ENCODE results near the gene PIGU. TPM values are rescaled to one million over a fixed set of nuclear protein-coding genes. Genes with fewer than 3 reads are reported as not detected.
A peak's percentile ranks its signal among the peaks of the same experiment; 100 is the strongest.

PIGU gene
- total and polyA plus RNA-seq, 2 donors (not counting 1 experiment from before 2014, with no cell fraction given): 12.0 to 19.3 TPM

DNA sequence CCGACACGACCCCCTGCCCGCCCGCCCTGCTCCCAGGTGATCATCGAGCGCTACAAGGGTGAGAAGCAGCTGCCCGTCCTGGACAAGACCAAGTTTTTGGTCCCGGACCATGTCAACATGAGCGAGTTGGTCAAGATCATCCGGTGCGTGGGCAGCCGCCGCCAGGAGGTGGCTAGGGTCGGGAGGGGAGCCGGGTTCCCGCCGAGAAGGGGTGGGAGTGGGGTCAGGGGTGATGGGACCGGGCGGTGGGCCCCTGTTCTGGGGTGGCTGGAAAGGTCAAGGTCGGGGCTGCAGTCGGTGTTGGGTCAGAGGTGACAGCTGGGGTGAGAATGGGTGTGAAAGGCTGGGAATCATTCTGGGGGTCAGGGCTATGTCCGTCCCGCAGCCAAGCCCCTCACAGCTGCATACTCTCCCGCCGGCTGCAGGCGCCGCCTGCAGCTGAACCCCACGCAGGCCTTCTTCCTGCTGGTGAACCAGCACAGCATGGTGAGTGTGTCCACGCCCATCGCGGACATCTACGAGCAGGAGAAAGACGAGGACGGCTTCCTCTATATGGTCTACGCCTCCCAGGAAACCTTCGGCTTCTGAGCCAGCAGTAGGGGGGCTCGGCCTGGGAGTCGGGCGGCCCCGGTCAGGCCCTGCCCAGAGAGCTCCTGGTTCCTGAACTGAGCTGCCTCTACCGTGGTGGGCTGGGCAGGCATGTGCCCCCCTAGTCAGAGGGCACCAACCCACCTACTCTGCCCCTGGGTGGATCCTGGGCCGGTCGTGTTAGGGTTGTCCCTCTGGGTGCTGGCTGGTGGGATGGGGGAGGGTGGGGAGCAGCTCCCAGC is 117.4 kb downstream of the PIGU start:
- no peaks in the 10 kb centered on the region for H4K20me1 ChIP-seq (ENCODE audit: control insufficient read depth, insufficient read depth, low read length, poor library complexity, severe bottlenecking)
- no peaks in the 10 kb centered on the region for H3K9me3 ChIP-seq (ENCODE audit: control extremely low read depth in 1 of 3, control insufficient read depth in 2 of 3, insufficient read depth in 1 of 3, low read length in 2 of 3)
- H3K4me1 ChIP-seq (ENCODE audit: control insufficient read depth in 2 of 2, insufficient read depth in 2 of 2, low read length in 2 of 2): peaks cover 8 to 14% of the 10 kb centered on the region in 2 donors
- ChIA-PET POLR2A (interaction anchor here (0.7 kb wide), 1 partner anchor 1234 kb away, joined by 11 read pairs; no protein-coding TSS in a partner anchor), CTCF (interaction anchor here (1.0 to 1.2 kb wide), 2 partner anchors 21 to 149 kb away, joined by 3 read pairs; no protein-coding TSS in a partner anchor)
- no peak overlapping the region for H3K4me3 ChIP-seq (ENCODE audit: control extremely low read depth in 1 of 5, extremely low read depth in 1 of 5, insufficient read depth in 1 of 5, low read depth in 2 of 5, low read length in 4 of 5)
- H3K36me3 ChIP-seq (replicated peaks in 1 of 2; ENCODE audit: control extremely low read depth in 1 of 2, control insufficient read depth in 1 of 2, extremely low read depth in 1 of 2, insufficient read depth in 2 of 2, low read length in 1 of 2): no peaks in the 10 kb centered on the region
- H3K79me2 ChIP-seq (ENCODE audit: control insufficient read depth, insufficient read depth, low read length): no peaks in the 10 kb centered on the region
- no peak overlapping the region for H2AFZ ChIP-seq (ENCODE audit: insufficient read depth, low read depth, low read length, poor library complexity, severe bottlenecking)
- H3K27ac ChIP-seq (ENCODE audit: low read length in 2 of 2): peak overlapping the region; percentile 6 to 9
- WGBS (ENCODE audit: insufficient coverage): 93% methylated on average over 36 of the region's 43 CpGs
- Mint-ChIP-seq H3K4me1 (peaks cover 13% of the 10 kb centered on the region), H3K27ac (peak overlapping the region; percentile 92), H3K4me3 (peak overlapping the region; percentile 85), H3K27me3 (no peaks in the 10 kb centered on the region), H3K9me3 (ENCODE audit: insufficient read depth) (no peaks in the 10 kb centered on the region)
- intact Hi-C loops (cut with micrococcal nuclease): loop anchor here (2.0 kb wide), 1 partner anchor 313 kb away; the partner anchor contains the start of gene GGT7
- DNase-seq (peak; percentile 47), ATAC-seq (ENCODE audit: low read depth) (no peak)
- TF ChIP-seq, protein P1, sequence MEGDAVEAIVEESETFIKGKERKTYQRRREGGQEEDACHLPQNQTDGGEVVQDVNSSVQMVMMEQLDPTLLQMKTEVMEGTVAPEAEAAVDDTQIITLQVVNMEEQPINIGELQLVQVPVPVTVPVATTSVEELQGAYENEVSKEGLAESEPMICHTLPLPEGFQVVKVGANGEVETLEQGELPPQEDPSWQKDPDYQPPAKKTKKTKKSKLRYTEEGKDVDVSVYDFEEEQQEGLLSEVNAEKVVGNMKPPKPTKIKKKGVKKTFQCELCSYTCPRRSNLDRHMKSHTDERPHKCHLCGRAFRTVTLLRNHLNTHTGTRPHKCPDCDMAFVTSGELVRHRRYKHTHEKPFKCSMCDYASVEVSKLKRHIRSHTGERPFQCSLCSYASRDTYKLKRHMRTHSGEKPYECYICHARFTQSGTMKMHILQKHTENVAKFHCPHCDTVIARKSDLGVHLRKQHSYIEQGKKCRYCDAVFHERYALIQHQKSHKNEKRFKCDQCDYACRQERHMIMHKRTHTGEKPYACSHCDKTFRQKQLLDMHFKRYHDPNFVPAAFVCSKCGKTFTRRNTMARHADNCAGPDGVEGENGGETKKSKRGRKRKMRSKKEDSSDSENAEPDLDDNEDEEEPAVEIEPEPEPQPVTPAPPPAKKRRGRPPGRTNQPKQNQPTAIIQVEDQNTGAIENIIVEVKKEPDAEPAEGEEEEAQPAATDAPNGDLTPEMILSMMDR (IDR thresholded peaks at IDR 0.05): no peak
- TF ChIP-seq EZH2 (IDR thresholded peaks at IDR 0.05; ENCODE audit: borderline replicate concordance, insufficient read depth, low read depth, low read length, poor library complexity, severe bottlenecking): no peak
- no peaks in the 10 kb centered on the region for H3K27me3 ChIP-seq (replicated peaks in 1 of 4; ENCODE audit: control extremely low read depth in 1 of 4, control insufficient read depth in 3 of 4, insufficient read depth in 4 of 4, low read length in 3 of 4)
- H3K9ac ChIP-seq (ENCODE audit: low read length): no peak overlapping the region
- peak overlapping the region; percentile 22 for H3K4me2 ChIP-seq (replicated peaks; ENCODE audit: low read depth, low read length, poor library complexity, severe bottlenecking)
